Activated CD4-positive, alpha-beta T cell treated with anti-CD3 and anti-CD28 coated beads, Interleukin-2, amount 10 ng/mL, durations not matched to agents 24 days and 14 days (primary cell): ENCODE results near the gene CIT. TPM values are rescaled to one million over a fixed set of nuclear protein-coding genes. Genes with fewer than 3 reads are reported as not detected.
A peak's percentile ranks its signal among the peaks of the same experiment; 100 is the strongest.

Experiments used
- DNase-seq: peaks from one replicate; pipeline ENCODE4 v3.0.0; 2022
- H3K27ac Mint-ChIP-seq: one replicate; pipeline ENCODE4 v1.8.0; 2022; ENCODE audit warnings: mild to moderate bottlenecking, mixed read lengths
- H3K27me3 Mint-ChIP-seq: one replicate; pipeline ENCODE4 v1.8.0; 2022; ENCODE audit warnings: mixed read lengths
- H3K36me3 Mint-ChIP-seq: one replicate; pipeline ENCODE4 v1.8.0; 2022; ENCODE audit warnings: low read depth, mild to moderate bottlenecking, mixed read lengths
- H3K4me1 Mint-ChIP-seq: one replicate; pipeline ENCODE4 v1.8.0; 2021; ENCODE audit warnings: mixed read lengths
- H3K4me3 Mint-ChIP-seq: one replicate; pipeline ENCODE4 v1.8.0; 2022; ENCODE audit warnings: mild to moderate bottlenecking, moderate library complexity, mixed read lengths
- H3K9me3 Mint-ChIP-seq: one replicate; pipeline ENCODE4 v1.8.0; 2021; ENCODE audit warnings: mixed read lengths
- intact Hi-C: fragments of 100-400 bp; cut with micrococcal nuclease; formaldehyde crosslinking; loops from one replicate; pipeline ENCODE4 v1.15.1; 2023
- total RNA-seq: library from RNA; stranded (reverse); gene quantifications from 2 replicates; pipeline ENCODE4 v1.2.3, GENCODE V29; 2022

CIT gene
- total RNA-seq, 1 donor from 2014 or later = 51.5 TPM

- intact Hi-C loops = loop anchor here (10.0 kb wide), 1 partner anchor 218 kb away; no protein-coding TSS in a partner anchor
- Mint-ChIP-seq H3K27me3 (no peaks in the 10 kb centered on the region), H3K4me1 (peaks cover 14% of the 10 kb centered on the region), H3K9me3 (no peaks in the 10 kb centered on the region), H3K4me3 (no peak overlapping the region), H3K27ac (no peak overlapping the region), H3K36me3 (peaks cover 33% of the 10 kb centered on the region)
- no peak for DNase-seq
Measured at GRCh38 chr12:119686776-119687175, 190.3 kb downstream of the CIT start.

- peaks cover 16% of the 10 kb centered on the region for H3K4me1 Mint-ChIP-seq
- peaks cover 34% of the 10 kb centered on the region for H3K36me3 Mint-ChIP-seq
- H3K27me3 Mint-ChIP-seq = no peaks in the 10 kb centered on the region
- no peak overlapping the region for H3K27ac Mint-ChIP-seq
- H3K9me3 Mint-ChIP-seq = no peaks in the 10 kb centered on the region
- DNase-seq = no peak
- H3K4me3 Mint-ChIP-seq = no peak overlapping the region
- intact Hi-C loops = loop anchor here (10.0 kb wide), 1 partner anchor 218 kb away; no protein-coding TSS in a partner anchor
Measured at GRCh38 chr12:119686355-119686754, 190.8 kb downstream of the CIT start.

GRCh38 chr12:119685375-119685774, 191.7 kb downstream of the CIT start:
- no peak for DNase-seq
- H3K4me1 Mint-ChIP-seq = peaks cover 16% of the 10 kb centered on the region
- no peaks in the 10 kb centered on the region for H3K27me3 Mint-ChIP-seq
- H3K27ac Mint-ChIP-seq = no peak overlapping the region
- no peak overlapping the region for H3K4me3 Mint-ChIP-seq
- peaks cover 39% of the 10 kb centered on the region for H3K36me3 Mint-ChIP-seq
- intact Hi-C loops = loop anchor here (10.0 kb wide), 1 partner anchor 219 kb away; no protein-coding TSS in a partner anchor
- no peaks in the 10 kb centered on the region for H3K9me3 Mint-ChIP-seq

GRCh38 chr12:119684711-119685369, 192.3 kb downstream of the CIT start:
- no peak for DNase-seq
- no peaks in the 10 kb centered on the region for H3K27me3 Mint-ChIP-seq
- peaks cover 16% of the 10 kb centered on the region for H3K4me1 Mint-ChIP-seq
- no peak overlapping the region for H3K4me3 Mint-ChIP-seq
- H3K27ac Mint-ChIP-seq = no peak overlapping the region
- intact Hi-C loops = loop anchor here (10.0 kb wide), 1 partner anchor 220 kb away; no protein-coding TSS in a partner anchor
- no peaks in the 10 kb centered on the region for H3K9me3 Mint-ChIP-seq
- peaks cover 44% of the 10 kb centered on the region for H3K36me3 Mint-ChIP-seq

- H3K4me1 Mint-ChIP-seq = peaks cover 17% of the 10 kb centered on the region
- peaks cover 52% of the 10 kb centered on the region for H3K36me3 Mint-ChIP-seq
- no peak overlapping the region for H3K4me3 Mint-ChIP-seq
- DNase-seq = no peak
- no peaks in the 10 kb centered on the region for H3K9me3 Mint-ChIP-seq
- H3K27ac Mint-ChIP-seq = peak overlapping the region; percentile 52
- no peaks in the 10 kb centered on the region for H3K27me3 Mint-ChIP-seq
- intact Hi-C loops = loop anchor here (10.0 kb wide), 1 partner anchor 221 kb away; no protein-coding TSS in a partner anchor
Measured at GRCh38 chr12:119683816-119684215, 193.3 kb downstream of the CIT start.

GRCh38 chr12:119683413-119683812, 193.7 kb downstream of the CIT start:
- H3K36me3 Mint-ChIP-seq = peaks cover 56% of the 10 kb centered on the region
- H3K9me3 Mint-ChIP-seq = no peaks in the 10 kb centered on the region
- H3K27ac Mint-ChIP-seq = peak overlapping the region; percentile 52
- intact Hi-C loops = loop anchor here (10.0 kb wide), 1 partner anchor 221 kb away; no protein-coding TSS in a partner anchor
- H3K4me3 Mint-ChIP-seq = no peak overlapping the region
- peaks cover 17% of the 10 kb centered on the region for H3K4me1 Mint-ChIP-seq
- no peak for DNase-seq
- H3K27me3 Mint-ChIP-seq = no peaks in the 10 kb centered on the region

- Mint-ChIP-seq H3K4me1 (peaks cover 17% of the 10 kb centered on the region), H3K27me3 (no peaks in the 10 kb centered on the region), H3K27ac (peak overlapping the region; percentile 87), H3K9me3 (no peaks in the 10 kb centered on the region), H3K36me3 (peaks cover 60% of the 10 kb centered on the region), H3K4me3 (no peak overlapping the region)
- DNase-seq = no peak
- intact Hi-C loops = loop anchor here (10.0 kb wide), 1 partner anchor 222 kb away; no protein-coding TSS in a partner anchor
Measured at GRCh38 chr12:119682639-119683252, 194.4 kb downstream of the CIT start.

- Mint-ChIP-seq H3K36me3 (peaks cover 60% of the 10 kb centered on the region), H3K4me1 (peaks cover 17% of the 10 kb centered on the region), H3K4me3 (peak overlapping the region; percentile 22), H3K27ac (peak overlapping the region; percentile 87), H3K9me3 (no peaks in the 10 kb centered on the region), H3K27me3 (no peaks in the 10 kb centered on the region)
- intact Hi-C loops = loop anchor here (10.0 kb wide), 1 partner anchor 223 kb away; no protein-coding TSS in a partner anchor
- peak; percentile 66 for DNase-seq
Measured at GRCh38 chr12:119681728-119682638, 195.1 kb downstream of the CIT start.

GRCh38 chr12:119681111-119681510, 196.0 kb downstream of the CIT start:
- no peaks in the 10 kb centered on the region for H3K9me3 Mint-ChIP-seq
- peaks cover 64% of the 10 kb centered on the region for H3K36me3 Mint-ChIP-seq
- no peak for DNase-seq
- H3K4me1 Mint-ChIP-seq = peaks cover 17% of the 10 kb centered on the region
- no peak overlapping the region for H3K4me3 Mint-ChIP-seq
- no peaks in the 10 kb centered on the region for H3K27me3 Mint-ChIP-seq
- H3K27ac Mint-ChIP-seq = no peak overlapping the region
- intact Hi-C loops = loop anchor here (10.0 kb wide), 1 partner anchor 224 kb away; no protein-coding TSS in a partner anchor

- intact Hi-C loops = no loop called here
- no peaks in the 10 kb centered on the region for H3K27me3 Mint-ChIP-seq
- H3K9me3 Mint-ChIP-seq = no peaks in the 10 kb centered on the region
- peaks cover 25% of the 10 kb centered on the region for H3K4me1 Mint-ChIP-seq
- no peak overlapping the region for H3K27ac Mint-ChIP-seq
- H3K4me3 Mint-ChIP-seq = no peak overlapping the region
- H3K36me3 Mint-ChIP-seq = peaks cover 71% of the 10 kb centered on the region
- DNase-seq = no peak
Measured at GRCh38 chr12:119679490-119679889, 197.6 kb downstream of the CIT start.

GRCh38 chr12:119679081-119679480, 198.0 kb downstream of the CIT start:
- intact Hi-C loops = no loop called here
- no peak for DNase-seq
- no peaks in the 10 kb centered on the region for H3K27me3 Mint-ChIP-seq
- H3K27ac Mint-ChIP-seq = no peak overlapping the region
- H3K4me3 Mint-ChIP-seq = no peak overlapping the region
- no peaks in the 10 kb centered on the region for H3K9me3 Mint-ChIP-seq
- H3K4me1 Mint-ChIP-seq = peaks cover 29% of the 10 kb centered on the region
- H3K36me3 Mint-ChIP-seq = peaks cover 75% of the 10 kb centered on the region

GRCh38 chr12:119678459-119678858, 198.7 kb downstream of the CIT start:
- Mint-ChIP-seq H3K27ac (no peak overlapping the region), H3K36me3 (peaks cover 77% of the 10 kb centered on the region), H3K27me3 (no peaks in the 10 kb centered on the region), H3K9me3 (no peaks in the 10 kb centered on the region), H3K4me3 (no peak overlapping the region), H3K4me1 (peaks cover 34% of the 10 kb centered on the region)
- DNase-seq = no peak
- intact Hi-C loops = no loop called here

- no peaks in the 10 kb centered on the region for H3K27me3 Mint-ChIP-seq
- H3K4me3 Mint-ChIP-seq = no peak overlapping the region
- peak overlapping the region; percentile 21 for H3K27ac Mint-ChIP-seq
- no peak for DNase-seq
- no peaks in the 10 kb centered on the region for H3K9me3 Mint-ChIP-seq
- H3K36me3 Mint-ChIP-seq = peaks cover 88% of the 10 kb centered on the region
- intact Hi-C loops = no loop called here
- H3K4me1 Mint-ChIP-seq = peaks cover 34% of the 10 kb centered on the region
Measured at GRCh38 chr12:119676573-119676972, 200.5 kb downstream of the CIT start.
